NB4 (cell line): ENCODE measurements around the gene PDK2.
A peak's percentile ranks its signal among the peaks of the same experiment; 100 is the strongest.

Experiments
- DNase-seq: peaks from one replicate; pipeline ENCODE4 v3.0.0; 2010; ENCODE audit warnings: low read depth
- H3K4me3 ChIP-seq: one replicate; pipeline ENCODE4 v1.5.1; 2011; ENCODE audit warnings: mild to moderate bottlenecking, low read depth, low read length, moderate library complexity
- MYC ChIP-seq: IDR thresholded peaks from 2 replicates; pipeline ENCODE4 v1.6.1; 2011; ENCODE audit warnings: low read depth, low read length
- POLR2A ChIP-seq: IDR thresholded peaks from 2 replicates; pipeline ENCODE4 v1.6.1; 2011; ENCODE audit warnings: mild to moderate bottlenecking; ENCODE audit not compliant: insufficient read length; ENCODE audit errors: extremely low read depth
- TF ChIP-seq, protein P1 (sequence below): IDR thresholded peaks from 2 replicates; pipeline ENCODE4 v1.6.1; 2011; ENCODE audit warnings: low read depth, low read length
- TF ChIP-seq, protein P2 (sequence below): IDR thresholded peaks from one replicate; pipeline ENCODE4 v1.5.1; 2012; ENCODE audit warnings: low read depth, low read length

PDK2 gene

DNA sequence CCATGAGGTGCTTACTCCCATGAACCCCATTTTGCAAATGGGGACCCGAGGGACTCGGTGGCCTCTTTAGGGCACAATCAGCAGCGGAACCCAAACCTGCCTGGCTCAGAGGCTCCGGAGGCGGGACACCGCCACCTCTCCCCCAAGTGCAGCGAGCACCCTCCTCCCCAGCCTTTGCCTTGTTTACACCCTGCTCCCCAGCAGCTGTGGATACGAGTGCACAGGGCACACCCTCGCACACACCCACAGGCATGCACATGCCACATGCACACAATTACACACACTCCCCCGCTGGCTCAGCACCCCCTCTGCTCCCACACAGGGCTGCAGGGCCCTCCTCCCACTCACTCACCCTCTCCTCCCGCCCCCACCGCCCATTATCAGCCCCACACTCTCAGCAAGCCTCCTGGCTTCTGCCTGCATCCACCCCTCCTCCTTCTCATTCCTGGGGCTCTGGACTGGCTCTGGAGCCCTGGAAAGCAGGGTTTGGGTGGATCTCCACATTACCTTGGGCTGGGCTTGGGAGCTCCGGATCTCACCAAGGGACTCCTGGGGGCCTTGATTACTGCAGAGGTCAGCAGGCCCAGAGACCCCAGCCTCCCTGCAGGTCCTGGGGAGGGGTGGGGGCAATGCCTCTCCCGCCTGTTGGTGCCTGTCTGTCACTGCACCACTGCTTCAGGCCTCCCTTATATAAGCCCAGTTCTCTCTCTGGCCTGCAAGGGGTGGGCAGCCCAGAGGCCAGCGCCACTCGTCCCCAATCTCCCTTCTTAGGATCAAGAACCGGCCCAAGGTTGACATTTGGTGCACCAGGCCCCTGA is 6.4 kb downstream of the PDK2 start:
- TF ChIP-seq POLR2A (no peak), MYC (no peak)
- TF ChIP-seq, protein P1, sequence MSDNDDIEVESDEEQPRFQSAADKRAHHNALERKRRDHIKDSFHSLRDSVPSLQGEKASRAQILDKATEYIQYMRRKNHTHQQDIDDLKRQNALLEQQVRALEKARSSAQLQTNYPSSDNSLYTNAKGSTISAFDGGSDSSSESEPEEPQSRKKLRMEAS: no peak
- TF ChIP-seq, protein P2, sequence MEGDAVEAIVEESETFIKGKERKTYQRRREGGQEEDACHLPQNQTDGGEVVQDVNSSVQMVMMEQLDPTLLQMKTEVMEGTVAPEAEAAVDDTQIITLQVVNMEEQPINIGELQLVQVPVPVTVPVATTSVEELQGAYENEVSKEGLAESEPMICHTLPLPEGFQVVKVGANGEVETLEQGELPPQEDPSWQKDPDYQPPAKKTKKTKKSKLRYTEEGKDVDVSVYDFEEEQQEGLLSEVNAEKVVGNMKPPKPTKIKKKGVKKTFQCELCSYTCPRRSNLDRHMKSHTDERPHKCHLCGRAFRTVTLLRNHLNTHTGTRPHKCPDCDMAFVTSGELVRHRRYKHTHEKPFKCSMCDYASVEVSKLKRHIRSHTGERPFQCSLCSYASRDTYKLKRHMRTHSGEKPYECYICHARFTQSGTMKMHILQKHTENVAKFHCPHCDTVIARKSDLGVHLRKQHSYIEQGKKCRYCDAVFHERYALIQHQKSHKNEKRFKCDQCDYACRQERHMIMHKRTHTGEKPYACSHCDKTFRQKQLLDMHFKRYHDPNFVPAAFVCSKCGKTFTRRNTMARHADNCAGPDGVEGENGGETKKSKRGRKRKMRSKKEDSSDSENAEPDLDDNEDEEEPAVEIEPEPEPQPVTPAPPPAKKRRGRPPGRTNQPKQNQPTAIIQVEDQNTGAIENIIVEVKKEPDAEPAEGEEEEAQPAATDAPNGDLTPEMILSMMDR: no peak
- peak; percentile 50 for DNase-seq
- H3K4me3 ChIP-seq: no peak overlapping the region

DNA sequence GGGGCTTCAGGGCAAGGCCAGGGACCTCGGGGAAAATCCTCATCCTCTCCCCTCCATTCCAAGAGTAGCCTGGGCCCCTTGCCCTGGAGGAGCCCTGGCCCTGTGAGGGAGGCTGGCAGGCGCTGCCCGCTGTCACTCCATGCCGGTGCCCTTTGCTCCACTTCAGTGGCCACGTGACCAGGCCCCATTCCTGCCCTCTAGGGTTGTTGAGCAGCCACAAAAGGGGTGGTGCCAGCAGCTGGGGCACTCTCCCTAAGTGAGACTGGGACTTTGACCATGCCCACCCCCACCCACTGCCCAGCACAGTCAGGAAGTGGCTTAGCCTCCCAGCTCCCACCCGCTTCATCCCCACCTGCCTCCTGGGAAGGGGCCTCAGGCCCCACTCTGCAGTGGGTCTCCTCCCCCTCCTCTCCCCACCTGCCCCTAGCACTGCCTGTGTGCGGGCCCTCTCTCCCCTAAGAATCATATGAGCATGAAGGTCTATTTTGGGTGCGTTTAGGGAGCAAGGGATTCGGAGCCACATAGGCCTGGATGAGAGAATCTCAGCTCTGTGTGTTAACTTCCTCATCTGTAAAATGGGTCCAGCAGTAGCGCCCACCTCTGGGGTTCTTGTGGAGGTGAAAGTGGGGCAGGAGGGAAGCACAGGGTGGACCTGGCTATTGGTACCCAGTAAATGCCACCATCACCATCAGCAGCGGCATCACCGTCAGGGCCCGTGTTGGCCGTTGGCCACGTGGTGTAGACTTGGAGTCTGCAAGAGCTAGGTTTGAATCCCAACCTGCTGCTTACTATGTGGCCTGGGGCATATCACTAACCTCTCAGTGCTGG is 7.2 kb downstream of the PDK2 start:
- no peak overlapping the region for H3K4me3 ChIP-seq
- TF ChIP-seq, protein P2: no peak
- TF ChIP-seq, protein P1: no peak
- no peak for TF ChIP-seq POLR2A
- TF ChIP-seq MYC: no peak
- no peak for DNase-seq

DNA sequence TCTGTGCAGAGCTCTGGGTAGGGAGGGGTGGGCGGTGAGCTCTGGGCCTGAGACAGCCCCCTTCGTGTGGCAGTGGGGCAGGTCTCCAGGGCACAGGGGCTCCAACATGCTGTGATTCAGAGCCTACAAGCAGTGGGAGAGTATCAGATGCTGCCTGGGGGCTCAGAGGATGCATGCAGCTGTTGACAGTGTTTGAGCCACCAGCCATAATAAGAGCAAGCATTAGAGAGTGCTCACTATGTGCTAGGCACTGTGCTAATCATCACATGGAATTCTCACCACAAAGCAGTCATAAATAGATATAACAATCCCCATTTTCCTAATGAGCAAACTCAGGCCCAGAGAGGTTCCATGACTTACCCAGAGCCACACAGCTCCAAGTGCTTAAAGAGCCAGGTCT is 8.1 kb downstream of the PDK2 start:
- TF ChIP-seq POLR2A: no peak
- TF ChIP-seq, protein P1: no peak
- TF ChIP-seq MYC: no peak
- TF ChIP-seq, protein P2: no peak
- H3K4me3 ChIP-seq: no peak overlapping the region
- DNase-seq: no peak

DNA sequence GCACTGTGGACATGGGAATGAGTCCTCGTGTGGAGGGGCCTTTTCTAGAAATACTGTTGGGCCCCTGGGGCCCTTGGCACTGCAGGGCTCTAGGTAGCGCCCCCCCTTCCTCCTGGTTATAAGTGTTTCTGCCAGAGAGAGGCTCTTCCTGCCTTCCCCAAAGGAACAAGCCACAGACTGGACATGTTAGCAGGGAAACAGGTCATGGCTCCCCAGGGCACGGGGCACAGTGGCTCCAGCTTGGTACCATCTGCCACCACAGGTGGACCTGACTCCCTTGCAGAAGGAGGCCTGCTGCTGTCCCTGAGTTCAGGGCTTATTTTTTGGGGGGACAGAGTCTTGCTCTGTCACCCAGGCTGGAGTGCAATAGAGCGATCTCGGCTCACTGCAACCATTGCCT is 8.8 kb downstream of the PDK2 start:
- DNase-seq: no peak
- no peak overlapping the region for H3K4me3 ChIP-seq
- no peak for TF ChIP-seq MYC
- TF ChIP-seq, protein P2: no peak
- TF ChIP-seq POLR2A: no peak
- TF ChIP-seq, protein P1: no peak

DNA sequence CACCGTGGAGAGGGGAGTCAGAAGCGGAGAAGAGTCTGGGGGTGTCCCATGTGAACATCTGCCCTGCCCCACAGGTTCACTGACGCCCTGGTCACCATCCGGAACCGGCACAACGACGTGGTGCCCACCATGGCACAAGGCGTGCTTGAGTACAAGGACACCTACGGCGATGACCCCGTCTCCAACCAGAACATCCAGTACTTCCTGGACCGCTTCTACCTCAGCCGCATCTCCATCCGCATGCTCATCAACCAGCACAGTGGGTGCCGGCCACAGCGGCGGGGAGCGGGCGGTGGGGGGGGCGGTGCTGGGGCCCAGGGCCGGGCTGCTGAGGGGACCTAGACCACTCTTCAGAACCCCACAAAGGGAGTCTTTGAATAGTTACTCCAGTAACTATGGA is 10.7 kb downstream of the PDK2 start:
- H3K4me3 ChIP-seq: no peak overlapping the region
- TF ChIP-seq, protein P1: no peak
- TF ChIP-seq, protein P2: no peak
- no peak for TF ChIP-seq POLR2A
- no peak for TF ChIP-seq MYC
- DNase-seq: no peak
